Body of pancreas (tissue), 4 donors: ENCODE measurements around the gene GPATCH2. TPM values are rescaled to one million over a fixed set of nuclear protein-coding genes. Genes with fewer than 3 reads are reported as not detected.
A peak's percentile ranks its signal among the peaks of the same experiment; 100 is the strongest.

Experiments
- ATAC-seq: fragments of 150-250 bp; one replicate; pipeline ENCODE4 v1.9.1; 2016
- DNase-seq, 4 donors: peaks; one replicate each; pipeline ENCODE4 v3.0.0-alpha.2; 2019
- H3K27ac ChIP-seq, 4 donors: fragments of 200-600 bp; sonication (generic); 1 replicate in 3 of 4; 2 replicates in 1 of 4; pipeline versions ENCODE4 v1.5.1 to v1.6.1; 2016 to 2019; ENCODE audit warnings: mild to moderate bottlenecking in 1 of 4, mixed read lengths in 1 of 4, moderate library complexity in 1 of 4
- H3K27me3 ChIP-seq, 2 donors: fragments of 200-600 bp; sonication (generic); one replicate each; pipeline ENCODE4 v1.6.0; 2016; ENCODE audit warnings: mild to moderate bottlenecking in 1 of 2
- H3K36me3 ChIP-seq, 2 donors: fragments of 200-600 bp; sonication (generic); replicated peaks in 1 of 2; 2 replicates each; pipeline ENCODE4 v1.5.1; 2016; ENCODE audit warnings: low read depth in 2 of 2; ENCODE audit not compliant: insufficient read depth in 1 of 2
- H3K4me1 ChIP-seq: fragments of 200-600 bp; sonication (generic); one replicate; pipeline ENCODE4 v1.6.0; 2016
- H3K4me3 ChIP-seq, 2 donors: fragments of 200-600 bp; sonication (generic); 1 replicate in 1 of 2; 2 replicates in 1 of 2; pipeline ENCODE4 v1.5.1; 2016 to 2019
- H3K9me3 ChIP-seq, 3 donors: fragments of 200-600 bp; sonication (generic); 1 replicate in 2 of 3; 2 replicates in 1 of 3; pipeline ENCODE4 v1.5.1; 2016
- CTCF ChIP-seq, 7 experiments: fragments of 450-650 bp in 4 of 7; fragments of 200-600 bp in 3 of 7; sonication (generic) in 3 of 7; IDR thresholded peaks; one replicate each; pipeline ENCODE4 v1.5.1; 2016 to 2019; ENCODE audit warnings: antibody characterized with exemption in 7 of 7
- POLR2A ChIP-seq, 3 donors: fragments of 450-650 bp; IDR thresholded peaks; one replicate each; pipeline ENCODE4 v1.6.1; 2016; ENCODE audit warnings: antibody characterized with exemption in 3 of 3, mild to moderate bottlenecking in 2 of 3
- WGBS, 2 donors: methylation state at CpG; one replicate each; pipeline ENCODE4 v1.1.5; 2017; 5-methylcytosine and 5-hydroxymethylcytosine counted together
- intact Hi-C: fragments of 100-400 bp; cut with DNase I; formaldehyde crosslinking; loops from one replicate; pipeline ENCODE4 v1.15.1; 2023
- total RNA-seq, 2 donors: library from RNA; depleted of rRNA; stranded (reverse); fragments of >200 nt; gene quantifications; one replicate each; pipeline ENCODE4 v1.1.0, GENCODE V29; 2016

The GPATCH2 gene
- total RNA-seq, 2 donors from 2014 or later = 9.6 to 32.0 TPM

- Histone ChIP-seq H3K27ac (no peak overlapping the region), H3K36me3 (no peaks in the 10 kb centered on the region), H3K4me1 (peaks cover 8% of the 10 kb centered on the region), H3K9me3 (peaks cover 0 to 2% (median 0%) of the 10 kb centered on the region in 3 donors), H3K4me3 (no peak overlapping the region), H3K27me3 (no peaks in the 10 kb centered on the region)
- no peak for TF ChIP-seq POLR2A (IDR thresholded peaks at IDR 0.05)
- TF ChIP-seq CTCF (IDR thresholded peaks at IDR 0.05) = no peak
- DNase-seq = no peak
- 93 to 94% methylated on average over 9 of the region's 9 CpGs for WGBS, 2 donors
- intact Hi-C loops = no loop called here
- ATAC-seq = no peak
These were observed 95.1 kb downstream of the GPATCH2 start for GRCh38 chr1:217535601-217536377.

GRCh38 chr1:217534566-217534965 is 96.3 kb downstream of the GPATCH2 start:
- H3K36me3 ChIP-seq = no peaks in the 10 kb centered on the region
- no peak for TF ChIP-seq POLR2A (IDR thresholded peaks at IDR 0.05)
- no peak for TF ChIP-seq CTCF (IDR thresholded peaks at IDR 0.05)
- ATAC-seq (peak; percentile 50), DNase-seq (no peak)
- intact Hi-C loops = no loop called here
- WGBS, 2 donors = 53 to 61% methylated on average over 1 of the region's 1 CpG
- H3K9me3 ChIP-seq = peaks cover 0 to 2% (median 0%) of the 10 kb centered on the region in 3 donors
- H3K27me3 ChIP-seq = no peaks in the 10 kb centered on the region
- H3K4me3 ChIP-seq = no peak overlapping the region
- H3K27ac ChIP-seq = no peak overlapping the region
- peaks cover 8% of the 10 kb centered on the region for H3K4me1 ChIP-seq

- DNase-seq (no peak), ATAC-seq (no peak)
- Histone ChIP-seq H3K4me3 (no peak overlapping the region), H3K4me1 (no peaks in the 10 kb centered on the region), H3K9me3 (no peaks in the 10 kb centered on the region), H3K27me3 (no peaks in the 10 kb centered on the region), H3K27ac (no peak overlapping the region), H3K36me3 (no peaks in the 10 kb centered on the region)
- TF ChIP-seq CTCF (IDR thresholded peaks at IDR 0.05) (no peak), POLR2A (IDR thresholded peaks at IDR 0.05) (no peak)
- WGBS, 2 donors = 75 to 83% methylated on average over 3 of the region's 3 CpGs
- intact Hi-C loops = no loop called here
These were observed 102.6 kb downstream of the GPATCH2 start for GRCh38 chr1:217528271-217528670.

- intact Hi-C loops = no loop called here
- Histone ChIP-seq H3K27me3 (no peaks in the 10 kb centered on the region), H3K4me3 (no peak overlapping the region), H3K36me3 (no peaks in the 10 kb centered on the region), H3K27ac (no peak overlapping the region), H3K4me1 (no peaks in the 10 kb centered on the region), H3K9me3 (no peaks in the 10 kb centered on the region)
- DNase-seq (no peak), ATAC-seq (no peak)
- WGBS, 2 donors = 85 to 97% methylated on average over 2 of the region's 2 CpGs
- TF ChIP-seq CTCF (IDR thresholded peaks at IDR 0.05) (no peak), POLR2A (IDR thresholded peaks at IDR 0.05) (no peak)
These were observed 103.7 kb downstream of the GPATCH2 start for GRCh38 chr1:217527151-217527550.

GRCh38 chr1:217526636-217527035 is 104.3 kb downstream of the GPATCH2 start:
- 96 to 100% methylated on average over 1 of the region's 1 CpG for WGBS, 2 donors
- Histone ChIP-seq H3K9me3 (no peaks in the 10 kb centered on the region), H3K27ac (no peak overlapping the region), H3K27me3 (no peaks in the 10 kb centered on the region), H3K36me3 (no peaks in the 10 kb centered on the region), H3K4me1 (no peaks in the 10 kb centered on the region), H3K4me3 (no peak overlapping the region)
- DNase-seq = no peak
- ATAC-seq = no peak
- intact Hi-C loops = no loop called here
- TF ChIP-seq CTCF (IDR thresholded peaks at IDR 0.05) (no peak), POLR2A (IDR thresholded peaks at IDR 0.05) (no peak)
